Stimulated activated CD4-positive, alpha-beta T cell treated with anti-CD3 and anti-CD28 coated beads, Interleukin-12 subunit alpha, Interleukin-12 subunit beta, amount 100 ng/mL, for 24 hours (primary cell): Measurements from ENCODE around the gene C4orf51.

Source experiments
- DNase-seq, 2 experiments: peaks; one replicate each; pipeline ENCODE4 v3.0.0-alpha.2; 2020; ENCODE audit warnings: low read depth in 2 of 2

C4orf51 gene

GRCh38 chr4:145756244-145756643, 76.3 kb downstream of the C4orf51 start:
- DNase-seq = no peak

- DNase-seq = no peak
Measured at GRCh38 chr4:145757188-145757587, 77.2 kb downstream of the C4orf51 start.

GRCh38 chr4:145760176-145760575, 80.2 kb downstream of the C4orf51 start:
- no peak for DNase-seq

GRCh38 chr4:145760961-145761929, 81.3 kb downstream of the C4orf51 start:
- no peak for DNase-seq

- DNase-seq = no peak
Measured at GRCh38 chr4:145762719-145763118, 82.8 kb downstream of the C4orf51 start.

- DNase-seq = no peak
Measured at GRCh38 chr4:145763399-145763798, 83.5 kb downstream of the C4orf51 start.

- DNase-seq = no peak
Measured at GRCh38 chr4:145766273-145766672, 86.3 kb downstream of the C4orf51 start.

GRCh38 chr4:145769450-145770037, 89.6 kb downstream of the C4orf51 start:
- no peak for DNase-seq

GRCh38 chr4:145770124-145770523, 90.2 kb downstream of the C4orf51 start:
- no peak for DNase-seq

- no peak for DNase-seq
Measured at GRCh38 chr4:145772347-145772746, 92.4 kb downstream of the C4orf51 start.

GRCh38 chr4:145773581-145774234, 93.8 kb downstream of the C4orf51 start:
- DNase-seq = no peak

- DNase-seq = no peak
Measured at GRCh38 chr4:145774473-145774872, 94.5 kb downstream of the C4orf51 start.

GRCh38 chr4:145775406-145775805, 95.5 kb downstream of the C4orf51 start:
- no peak for DNase-seq

- no peak for DNase-seq
Measured at GRCh38 chr4:145776208-145776607, 96.3 kb downstream of the C4orf51 start.

GRCh38 chr4:145779319-145779801, 99.4 kb downstream of the C4orf51 start:
- DNase-seq = no peak

GRCh38 chr4:145781351-145781750, 101.4 kb downstream of the C4orf51 start:
- no peak for DNase-seq
